ENCODE data around the gene UBAP1L.

UBAP1L gene

GRCh38 chr15:65067645-65068402 lies 47.2 kb downstream of the UBAP1L start, which contains the start of gene RASL12:
RASL12 (minus strand) TSS chr15:65067991; CDS start chr15:65067835, 156 bp downstream.
- Histone ChIP-seq H3K9me3 (ENCODE audit: insufficient read depth, low read depth, low read length) (no peaks in the 10 kb centered on the region), H3K4me3 (ENCODE audit: low read length, poor library complexity, severe bottlenecking) (no peak within 1 kb of the TSS), H3K4me2 (ENCODE audit: low read depth, low read length, poor library complexity, severe bottlenecking) (no peak within 1 kb of the TSS)

GRCh38 chr15:65067317-65067644 lies 47.7 kb downstream of the UBAP1L start:
- Histone ChIP-seq H3K4me2 (ENCODE audit: low read depth, low read length, poor library complexity, severe bottlenecking) (no peak overlapping the region), H3K4me3 (ENCODE audit: low read length, poor library complexity, severe bottlenecking) (no peak overlapping the region)

More at GRCh38 chr15:65067645-65068402, 47.2 kb downstream of the UBAP1L start, which contains the start of gene RASL12:
- H3K9ac ChIP-seq (ENCODE audit: low read depth, low read length, poor library complexity, severe bottlenecking), result no peak within 1 kb of the TSS
- H2AFZ ChIP-seq (ENCODE audit: low read length), result no peak within 1 kb of the TSS
- no peaks in the 10 kb centered on the region for H3K27me3 ChIP-seq (ENCODE audit: insufficient read depth, low read length, poor library complexity, severe bottlenecking)
- peaks cover 21% of the 10 kb centered on the region for H3K4me1 ChIP-seq (ENCODE audit: insufficient read depth, low read length, poor library complexity, severe bottlenecking)
- no peaks in the 10 kb centered on the region for H3K9me2 ChIP-seq (replicated peaks; ENCODE audit: low read depth, low read length)
- no peaks in the 10 kb centered on the region for H3F3A ChIP-seq (ENCODE audit: low read depth)
- no peaks in the 10 kb centered on the region for H4K20me1 ChIP-seq (ENCODE audit: insufficient read depth, low read length, poor library complexity, severe bottlenecking)
- H3K36me3 ChIP-seq (ENCODE audit: insufficient read depth, low read length), result no peaks in the 10 kb centered on the region
- TF ChIP-seq CTCF (conservative IDR thresholded peaks at IDR 0.05; ENCODE audit: low read length) (no peak), EZH2phosphoT487 (IDR thresholded peaks at IDR 0.05; ENCODE audit: borderline replicate concordance) (no peak)
- H3K79me2 ChIP-seq (ENCODE audit: insufficient read depth, low read length), result no peaks in the 10 kb centered on the region

GRCh38 chr15:65066635-65067316 lies 48.2 kb downstream of the UBAP1L start:
- H3K4me3 ChIP-seq (ENCODE audit: low read length, poor library complexity, severe bottlenecking), result no peak overlapping the region
- H3F3A ChIP-seq (ENCODE audit: low read depth), result no peaks in the 10 kb centered on the region
- TF ChIP-seq CTCF (conservative IDR thresholded peaks at IDR 0.05; ENCODE audit: low read length) (no peak), EZH2phosphoT487 (IDR thresholded peaks at IDR 0.05; ENCODE audit: borderline replicate concordance) (no peak)
- H3K9ac ChIP-seq (ENCODE audit: low read depth, low read length, poor library complexity, severe bottlenecking), result no peak overlapping the region
- peaks cover 13% of the 10 kb centered on the region for H3K4me1 ChIP-seq (ENCODE audit: insufficient read depth, low read length, poor library complexity, severe bottlenecking)
- no peak overlapping the region for H2AFZ ChIP-seq (ENCODE audit: low read length)
- H3K27me3 ChIP-seq (ENCODE audit: insufficient read depth, low read length, poor library complexity, severe bottlenecking), result no peaks in the 10 kb centered on the region
- H3K9me2 ChIP-seq (replicated peaks; ENCODE audit: low read depth, low read length), result no peaks in the 10 kb centered on the region
- no peak overlapping the region for H3K4me2 ChIP-seq (ENCODE audit: low read depth, low read length, poor library complexity, severe bottlenecking)
- no peaks in the 10 kb centered on the region for H3K79me2 ChIP-seq (ENCODE audit: insufficient read depth, low read length)
- no peaks in the 10 kb centered on the region for H3K36me3 ChIP-seq (ENCODE audit: insufficient read depth, low read length)
- H3K9me3 ChIP-seq (ENCODE audit: insufficient read depth, low read depth, low read length), result no peaks in the 10 kb centered on the region
- H4K20me1 ChIP-seq (ENCODE audit: insufficient read depth, low read length, poor library complexity, severe bottlenecking), result no peaks in the 10 kb centered on the region

More at GRCh38 chr15:65067317-65067644, 47.7 kb downstream of the UBAP1L start:
- H4K20me1 ChIP-seq (ENCODE audit: insufficient read depth, low read length, poor library complexity, severe bottlenecking), result no peaks in the 10 kb centered on the region
- H3F3A ChIP-seq (ENCODE audit: low read depth), result no peaks in the 10 kb centered on the region
- no peaks in the 10 kb centered on the region for H3K27me3 ChIP-seq (ENCODE audit: insufficient read depth, low read length, poor library complexity, severe bottlenecking)
- H3K36me3 ChIP-seq (ENCODE audit: insufficient read depth, low read length), result no peaks in the 10 kb centered on the region
- no peaks in the 10 kb centered on the region for H3K9me3 ChIP-seq (ENCODE audit: insufficient read depth, low read depth, low read length)
- peaks cover 18% of the 10 kb centered on the region for H3K4me1 ChIP-seq (ENCODE audit: insufficient read depth, low read length, poor library complexity, severe bottlenecking)
- TF ChIP-seq CTCF (conservative IDR thresholded peaks at IDR 0.05; ENCODE audit: low read length) (no peak), EZH2phosphoT487 (IDR thresholded peaks at IDR 0.05; ENCODE audit: borderline replicate concordance) (no peak)
- no peaks in the 10 kb centered on the region for H3K79me2 ChIP-seq (ENCODE audit: insufficient read depth, low read length)
- H2AFZ ChIP-seq (ENCODE audit: low read length), result no peak overlapping the region
- H3K9ac ChIP-seq (ENCODE audit: low read depth, low read length, poor library complexity, severe bottlenecking), result no peak overlapping the region
- no peaks in the 10 kb centered on the region for H3K9me2 ChIP-seq (replicated peaks; ENCODE audit: low read depth, low read length)
